HepG2 (cell line): ENCODE data around the gene VSIG10L. TPM values are rescaled to one million over a fixed set of nuclear protein-coding genes. Genes with fewer than 3 reads are reported as not detected.

Source experiments
- ATAC-seq: fragments of 200-7000 bp; cut with Tn5 transposase; 3 replicates; pipeline ENCODE4 v1.9.1; 2020; ENCODE audit warnings: mild to moderate bottlenecking, moderate library complexity
- BruUV-seq: library from RNA; stranded (reverse); fragments of 400-500 nt; replicated peaks from 2 replicates; lab custom pipeline; 2021; lab: Mats Ljungman, UMichigan
- CTCF ChIA-PET: fragments of 300-600 bp; formaldehyde crosslinking; extraction: SDS; loops from one replicate; lab custom pipeline; 2021; ENCODE audit warnings: low total read pairs, inconsistent platforms, low intra/inter-chr PET ratio; lab: Yijun Ruan, JAX
- POLR2A ChIA-PET: fragments of 350-600 bp; sonication (Branson Sonifier 250); formaldehyde crosslinking; loops from one replicate; lab custom pipeline; 2020; ENCODE audit warnings: antibody characterized with exemption, inconsistent platforms; lab: Yijun Ruan, JAX
- DNase-seq: peaks from one replicate; pipeline ENCODE4 v3.0.0-alpha.2; 2015; ENCODE audit warnings: low spot score
- FAIRE-seq: peaks from 3 replicates; lab custom pipeline; 2011; peaks lifted over from hg19 to GRCh38; lab: Jason Lieb, UNC
- H2AFZ ChIP-seq: one replicate; pipeline ENCODE4 v1.6.1; 2011; ENCODE audit warnings: low read length, inconsistent platforms
- H3K27ac ChIP-seq: fragments of 300-600 bp; 3 replicates; pipeline ENCODE4 v1.8.0; 2011; ENCODE audit warnings: mixed run types, mild to moderate bottlenecking, mixed read lengths, low read length, inconsistent platforms; ENCODE audit not compliant: insufficient read depth; ENCODE audit errors: extremely low read length
- H3K27me3 ChIP-seq, 2 experiments: fragments of 200-600 bp in 1 of 2; 2 replicates in 1 of 2; 3 replicates in 1 of 2; pipeline versions ENCODE4 v1.6.0 to v1.8.0; 2011; ENCODE audit warnings: low read length in 2 of 2, mild to moderate bottlenecking in 2 of 2, moderate library complexity in 2 of 2, inconsistent platforms in 1 of 2; ENCODE audit not compliant: insufficient read depth in 2 of 2, control insufficient read depth in 1 of 2
- H3K36me3 ChIP-seq, 2 experiments: fragments of 200-600 bp in 1 of 2; replicated peaks in 1 of 2; 2 replicates in 1 of 2; 3 replicates in 1 of 2; pipeline versions ENCODE4 v1.5.1 to v1.8.0; 2011; ENCODE audit warnings: low read length in 2 of 2, inconsistent platforms in 1 of 2; ENCODE audit not compliant: insufficient read depth in 2 of 2, control insufficient read depth in 1 of 2
- H3K4me1 ChIP-seq: 2 replicates; pipeline ENCODE4 v1.5.1; 2012; ENCODE audit warnings: low read length, inconsistent platforms; ENCODE audit not compliant: insufficient read depth
- H3K4me2 ChIP-seq: 2 replicates; pipeline ENCODE4 v1.6.0; 2011; ENCODE audit warnings: low read depth, low read length, inconsistent platforms
- H3K4me3 ChIP-seq, 3 experiments: fragments of 200-600 bp in 1 of 3; sonication (generic), shearing (Covaris generic) in 1 of 3; replicated peaks in 1 of 3; 2 replicates each; pipeline ENCODE4 v1.5.1; 2011 to 2016; ENCODE audit warnings: low read length in 3 of 3, inconsistent platforms in 2 of 3, low read depth in 2 of 3, mild to moderate bottlenecking in 2 of 3, control low read depth in 1 of 3, mixed read lengths in 1 of 3; ENCODE audit not compliant: insufficient read depth in 1 of 3
- H3K79me2 ChIP-seq: one replicate; pipeline ENCODE4 v1.6.1; 2011; ENCODE audit warnings: low read length, inconsistent platforms; ENCODE audit not compliant: insufficient read depth
- H3K9ac ChIP-seq: 2 replicates; pipeline ENCODE4 v1.6.0; 2011; ENCODE audit warnings: mild to moderate bottlenecking, low read depth, low read length, inconsistent platforms; ENCODE audit not compliant: insufficient read depth
- H3K9me3 ChIP-seq: 2 replicates; pipeline ENCODE4 v1.5.1; 2012; ENCODE audit warnings: mild to moderate bottlenecking, low read length
- H4K20me1 ChIP-seq: 2 replicates; pipeline ENCODE4 v1.6.0; 2011; ENCODE audit warnings: inconsistent platforms, mild to moderate bottlenecking, low read length, moderate library complexity; ENCODE audit not compliant: insufficient read depth
- BHLHE40 ChIP-seq: IDR thresholded peaks from 2 replicates; pipeline ENCODE4 v1.6.1; 2011; ENCODE audit warnings: low read length, improper control_type of control experiment
- CBX5 ChIP-seq: sonication (generic); formaldehyde crosslinking; IDR thresholded peaks from 2 replicates; pipeline ENCODE4 v1.4.0; 2020; ENCODE audit warnings: missing genetic modification reagents, borderline replicate concordance
- CCDC6 ChIP-seq: sonication (generic); formaldehyde crosslinking; IDR thresholded peaks from 2 replicates; pipeline ENCODE4 v1.8.1; 2022; ENCODE audit warnings: mild to moderate bottlenecking, missing genetic modification reagents, moderate library complexity
- CENPX ChIP-seq: sonication (generic); formaldehyde crosslinking; IDR thresholded peaks from 2 replicates; pipeline ENCODE4 v1.9.0; 2021; ENCODE audit warnings: mild to moderate bottlenecking, missing genetic modification reagents, moderate library complexity
- FOSL2 ChIP-seq: sonication (generic); formaldehyde crosslinking; IDR thresholded peaks from 2 replicates; pipeline ENCODE4 v1.4.0; 2020; ENCODE audit warnings: missing genetic modification reagents
- NAIF1 ChIP-seq: sonication (generic); formaldehyde crosslinking; IDR thresholded peaks from 2 replicates; pipeline ENCODE4 v1.5.0; 2020; ENCODE audit warnings: mild to moderate bottlenecking, missing genetic modification reagents, borderline replicate concordance
- NR2F6 ChIP-seq, 2 experiments: IDR thresholded peaks; 2 replicates each; pipeline ENCODE4 v1.6.1; 2016; ENCODE audit warnings: antibody characterized with exemption in 1 of 2, mild to moderate bottlenecking in 1 of 2
- SAP130 ChIP-seq: IDR thresholded peaks from 2 replicates; pipeline ENCODE4 v1.6.1; 2016; ENCODE audit warnings: low read depth
- SKI ChIP-seq: fragments of 450-650 bp; IDR thresholded peaks from one replicate; pipeline ENCODE4 v1.6.1; 2018; ENCODE audit warnings: mild to moderate bottlenecking; ENCODE audit not compliant: partially characterized antibody
- THYN1 ChIP-seq: sonication (generic); formaldehyde crosslinking; IDR thresholded peaks from 2 replicates; pipeline ENCODE4 v1.8.1; 2023; ENCODE audit warnings: low read depth, mild to moderate bottlenecking, moderate library complexity, missing genetic modification reagents, borderline replicate concordance
- ZBTB7B ChIP-seq: sonication (generic); formaldehyde crosslinking; IDR thresholded peaks from 2 replicates; pipeline ENCODE4 v1.4.0; 2020; ENCODE audit warnings: missing genetic modification reagents
- ZFP91 ChIP-seq: sonication (generic); formaldehyde crosslinking; IDR thresholded peaks from 2 replicates; pipeline ENCODE4 v1.9.0; 2022; ENCODE audit warnings: missing genetic modification reagents, mild to moderate bottlenecking, borderline replicate concordance
- ZNF350 ChIP-seq: sonication (generic); formaldehyde crosslinking; IDR thresholded peaks from 2 replicates; pipeline ENCODE4 v1.4.0; 2020; ENCODE audit warnings: mild to moderate bottlenecking, low read depth, missing genetic modification reagents, borderline replicate concordance
- ZNF687 ChIP-seq: sonication (generic); formaldehyde crosslinking; IDR thresholded peaks from 2 replicates; pipeline ENCODE4 v1.5.1; 2020; ENCODE audit warnings: mild to moderate bottlenecking, missing genetic modification reagents, moderate library complexity
- ZNF703 ChIP-seq: sonication (generic); formaldehyde crosslinking; IDR thresholded peaks from 2 replicates; pipeline ENCODE4 v1.5.1; 2020; ENCODE audit warnings: missing genetic modification reagents, mild to moderate bottlenecking, moderate library complexity, borderline replicate concordance
- ZNF768 ChIP-seq: sonication (generic); formaldehyde crosslinking; IDR thresholded peaks from 2 replicates; pipeline ENCODE4 v1.4.0; 2020; ENCODE audit warnings: missing genetic modification reagents
- WGBS: methylation state at CpG from one replicate; pipeline ENCODE4 v1.1.6; 2017; ENCODE audit warnings: low lambda C conversion rate; 5-methylcytosine and 5-hydroxymethylcytosine counted together
- in situ Hi-C: cut with HindIII; loops from 2 replicates; pipeline ENCODE4 v1.10.0; 2017; ENCODE audit warnings: low pct_unique_long_range_greater_than_20kb; ENCODE audit not compliant: extremely low pct_ligation_motif_present
- intact Hi-C: fragments of 100-400 bp; cut with micrococcal nuclease; formaldehyde crosslinking; loops from one replicate; pipeline ENCODE4 v1.10.0; 2022; ENCODE audit not compliant: unreplicated experiment
- polyA plus RNA-seq, 8 experiments: library from polyadenylated mRNA; depleted of rRNA in 3 of 8; stranded (reverse) in 7 of 8; unstranded in 1 of 8; fragments of >200 nt; fragmentation: Illumina TruSeq in 4 of 8; extraction: Trizol in 4 of 8; gene quantifications; 2 replicates each; pipeline versions ENCODE4 v1.2.1 to v1.2.3, GENCODE V29; 2011 to 2016; ENCODE audit warnings: low read depth in 4 of 8, missing spikeins in 1 of 8, mixed read lengths in 1 of 8; ENCODE audit not compliant: insufficient read depth in 1 of 8
- total RNA-seq, 5 experiments: library from RNA; depleted of rRNA; stranded (reverse); fragments of >200 nt; fragmentation: Illumina TruSeq; extraction: Trizol; gene quantifications; 2 replicates each; pipeline ENCODE4 v1.2.3, GENCODE V29; 2016; ENCODE audit warnings: low read depth in 1 of 5

The VSIG10L gene
- total and polyA plus RNA-seq, 2 of the 13 experiments (the other 11 are each of a cell fraction or from before 2014, with no cell fraction given), result 2.7 to 8.5 TPM

- H3K9ac ChIP-seq, result peak overlapping the region; percentile 53
- 22% methylated on average over 22 of the region's 43 CpGs for WGBS
- H4K20me1 ChIP-seq, result peaks cover 1% of the 10 kb centered on the region; the same call in 1 of the 2 replicates
- peak overlapping the region; percentile 40 for H3K27ac ChIP-seq
- no peak overlapping the region for H2AFZ ChIP-seq
- FAIRE-seq (no peak), ATAC-seq (peak; percentile 74), DNase-seq (peak; percentile 68)
- H3K79me2 ChIP-seq, result no peaks in the 10 kb centered on the region
- peak overlapping the region; percentile 67 to 80 (median 80) for H3K4me3 ChIP-seq
- no TSS peak for BruUV-seq
- no peaks in the 10 kb centered on the region for H3K9me3 ChIP-seq
- ChIA-PET POLR2A (interaction anchor here (1.0 to 6.9 kb wide), 7 partner anchors 12 to 69 kb away, joined by 6 to 211 read pairs (median 27); partner anchors contain the start of genes ETFB and NKG7), CTCF (interaction anchor here (1.0 to 3.1 kb wide), 6 partner anchors 28 to 100 kb away, joined by 3 to 38 read pairs (median 9); no protein-coding TSS in a partner anchor)
- peak overlapping the region; percentile 86 for H3K4me2 ChIP-seq
- intact Hi-C loops, result loop anchor here (1.0 to 2.0 kb wide), 3 partner anchors 24 to 101 kb away; no protein-coding TSS in a partner anchor
- peaks cover 43% of the 10 kb centered on the region for H3K4me1 ChIP-seq
- no peaks in the 10 kb centered on the region for H3K27me3 ChIP-seq
- in situ Hi-C loops, result no loop called here
- peaks cover 7 to 8% of the 10 kb centered on the region in 2 experiments; a peak in 3 of 5 replicates for H3K36me3 ChIP-seq
- TF ChIP-seq CCDC6 (CRISPR knock-in tag) (no peak), ZNF768 (CRISPR knock-in tag) (peak; percentile 46; the same call in 1 of the 2 replicates), ZNF687 (peak; percentile 73), ZBTB7B (peak; percentile 63), THYN1 (CRISPR knock-in tag) (no peak), ZNF703 (no peak), FOSL2 (CRISPR knock-in tag) (peak; percentile 45; the same call in 1 of the 2 replicates), CBX5 (CRISPR knock-in tag) (peak; percentile 24; the same call in 1 of the 2 replicates), NAIF1 (CRISPR knock-in tag) (no peak), NR2F6 (IDR thresholded peaks at IDR 0.05) (no peak), NR2F6 (CRISPR knock-in tag; IDR thresholded peaks at IDR 0.05) (peak; percentile 54), ZFP91 (CRISPR knock-in tag) (peak; percentile 54; the same call in 1 of the 2 replicates), SKI (no peak), BHLHE40 (no peak), SAP130 (CRISPR knock-in tag) (peak; percentile 69), ZNF350 (CRISPR knock-in tag) (peak; percentile 67; the same call in 1 of the 2 replicates), CENPX (CRISPR knock-in tag) (no peak)
These were observed 3.2 kb downstream of the VSIG10L start for GRCh38 chr19:51338563-51339312.
